Measurements from ENCODE around the gene FAM156A. TPM values are rescaled to one million over a fixed set of nuclear protein-coding genes. Genes with fewer than 3 reads are reported as not detected.
"Not testable (repeated sequence)": the region's sequence is repeated elsewhere in the genome, so short reads cannot be mapped to it uniquely, and the experiment has no call there.

FAM156A gene
- total and polyA plus RNA-seq, 12 donors: 5.5 to 12.4 (median 7.9) TPM

- 96% methylated on average over 2 of the region's 2 CpGs for WGBS, 2 donors
- intact Hi-C loops (cut with DNase I): no loop called here
- TF ChIP-seq CTCF (IDR thresholded peaks at IDR 0.05): no peak
These were observed 25.1 kb downstream of the FAM156A start for GRCh38 chrX:52933213-52933612.

GRCh38 chrX:52930214-52930613 is 28.1 kb downstream of the FAM156A start:
- H3K9me3 ChIP-seq; ATAC-seq; H3K4me3 ChIP-seq; DNase-seq; H3K27ac ChIP-seq; intact Hi-C loops (cut with DNase I); H3K36me3 ChIP-seq: not testable (repeated sequence)
- peaks cover 0 to 13% (median 0%) of the 10 kb centered on the region in 9 donors for H3K4me1 ChIP-seq
- 94 to 98% methylated on average over 6 of the region's 6 CpGs for WGBS, 2 donors
- peaks cover 0 to 17% (median 0%) of the 10 kb centered on the region in 7 donors for H3K27me3 ChIP-seq

More at GRCh38 chrX:52933213-52933612, 25.1 kb downstream of the FAM156A start:
- Histone ChIP-seq H3K27ac (no peak overlapping the region), H3K4me1 (peaks cover 0 to 10% (median 0%) of the 10 kb centered on the region in 9 donors), H3K27me3 (peaks cover 0 to 5% (median 0%) of the 10 kb centered on the region in 7 donors), H3K4me3 (no peak overlapping the region), H3K36me3 (no peaks in the 10 kb centered on the region), H3K9me3 (no peaks in the 10 kb centered on the region)
- DNase-seq (no peak), ATAC-seq (no peak)

- Histone ChIP-seq H3K4me3 (no peak overlapping the region), H3K4me1 (peaks cover 0 to 37% (median 5%) of the 10 kb centered on the region in 9 donors), H3K36me3 (no peaks in the 10 kb centered on the region), H3K9me3 (no peaks in the 10 kb centered on the region), H3K27me3 (peaks cover 0 to 14% (median 0%) of the 10 kb centered on the region in 7 donors), H3K27ac (peak overlapping the region in 9 of 10 donors; percentile 9 to 59 (median 52))
- ATAC-seq (peak in 3 of 8 donors; percentile 27 to 44 (median 37)), DNase-seq (peak in 1 of 2 donors; percentile 8)
- WGBS, 2 donors: 28 to 32% methylated on average over 4 of the region's 4 CpGs
- intact Hi-C loops (cut with DNase I): no loop called here
- TF ChIP-seq CTCF (IDR thresholded peaks at IDR 0.05): no peak
These were observed 34.5 kb downstream of the FAM156A start for GRCh38 chrX:52923781-52924241.

GRCh38 chrX:52914704-52915103 is 43.6 kb downstream of the FAM156A start:
- WGBS, 2 donors: no CpG with 5 or more reads among the region's 3 CpGs

GRCh38 chrX:52913681-52914080 is 44.6 kb downstream of the FAM156A start:
- H3K36me3 ChIP-seq; H3K4me1 ChIP-seq; DNase-seq; H3K27ac ChIP-seq; H3K9me3 ChIP-seq; H3K27me3 ChIP-seq; H3K4me3 ChIP-seq; intact Hi-C loops (cut with DNase I): not testable (repeated sequence)
- no CpG with 5 or more reads among the region's 9 CpGs for WGBS, 2 donors
- peak in 1 of 8 donors; percentile 32 for ATAC-seq

More at GRCh38 chrX:52914704-52915103, 43.6 kb downstream of the FAM156A start:
- DNase-seq; H3K36me3 ChIP-seq; H3K4me3 ChIP-seq; H3K9me3 ChIP-seq; ATAC-seq; H3K27ac ChIP-seq; H3K27me3 ChIP-seq; intact Hi-C loops (cut with DNase I); H3K4me1 ChIP-seq: not testable (repeated sequence)

- not testable (repeated sequence) for DNase-seq
These were observed 48.9 kb downstream of the FAM156A start for GRCh38 chrX:52909313-52909969.

GRCh38 chrX:52907900-52908299 is 50.4 kb downstream of the FAM156A start:
- ATAC-seq; intact Hi-C loops (cut with DNase I): not testable (repeated sequence)

More at GRCh38 chrX:52909313-52909969, 48.9 kb downstream of the FAM156A start:
- H3K4me1 ChIP-seq; H3K27ac ChIP-seq; intact Hi-C loops (cut with DNase I); H3K36me3 ChIP-seq; H3K9me3 ChIP-seq; H3K27me3 ChIP-seq; H3K4me3 ChIP-seq; ATAC-seq: not testable (repeated sequence)
- WGBS, 2 donors: no CpG with 5 or more reads among the region's 12 CpGs

GRCh38 chrX:52907137-52907536 is 51.2 kb downstream of the FAM156A start:
- DNase-seq; H3K9me3 ChIP-seq; H3K27ac ChIP-seq; H3K4me1 ChIP-seq; intact Hi-C loops (cut with DNase I); H3K27me3 ChIP-seq; H3K36me3 ChIP-seq; ATAC-seq; H3K4me3 ChIP-seq: not testable (repeated sequence)
- no CpG with 5 or more reads among the region's 17 CpGs for WGBS, 2 donors

More at GRCh38 chrX:52907900-52908299, 50.4 kb downstream of the FAM156A start:
- not testable (repeated sequence) for DNase-seq, H3K27ac ChIP-seq, H3K9me3 ChIP-seq, H3K27me3 ChIP-seq, H3K4me1 ChIP-seq, H3K36me3 ChIP-seq, H3K4me3 ChIP-seq
- no CpG with 5 or more reads among the region's 17 CpGs for WGBS, 2 donors

GRCh38 chrX:52906072-52906471 is 52.2 kb downstream of the FAM156A start:
- H3K4me3 ChIP-seq; H3K9me3 ChIP-seq; intact Hi-C loops (cut with DNase I); H3K4me1 ChIP-seq; H3K36me3 ChIP-seq; H3K27me3 ChIP-seq; ATAC-seq; H3K27ac ChIP-seq; DNase-seq: not testable (repeated sequence)
- WGBS, 2 donors: no CpG with 5 or more reads among the region's 4 CpGs

Measured in heart right ventricle (tissue), 16 donors.